K562 (cell line): ENCODE measurements around the gene MYOM1.
A peak's percentile ranks its signal among the peaks of the same experiment; 100 is the strongest.

Source experiments
- ADNP ChIP-seq: fragments of 200-800 bp; sonication (Bioruptor generic); IDR thresholded peaks from 2 replicates; pipeline ENCODE4 v1.6.1; 2016; ENCODE audit warnings: missing genetic modification characterization, missing compliant biosample characterization
- CTCF ChIP-seq, 3 experiments: IDR thresholded peaks in 2 of 3; conservative IDR thresholded peaks in 1 of 3; 2 replicates each; pipeline ENCODE4 v1.5.1; 2011 to 2012; ENCODE audit warnings: low read length in 3 of 3, mild to moderate bottlenecking in 3 of 3, control low read depth in 2 of 3, improper control_type of control experiment in 1 of 3, inconsistent platforms in 1 of 3, low read depth in 1 of 3, mixed read lengths in 1 of 3, moderate library complexity in 1 of 3; ENCODE audit not compliant: insufficient read depth in 2 of 3
- ETS1 ChIP-seq: conservative IDR thresholded peaks from 2 replicates; pipeline ENCODE4 v1.6.1; 2011; ENCODE audit warnings: low read depth, mild to moderate bottlenecking, low read length; ENCODE audit not compliant: control insufficient read depth
- POLR2A ChIP-seq: fragments of 450-650 bp; conservative IDR thresholded peaks from 2 replicates; pipeline ENCODE4 v1.6.1; 2016
- RBM14 ChIP-seq: fragments of 200-400 bp; formaldehyde crosslinking; IDR thresholded peaks from 2 replicates; pipeline ENCODE4 v1.6.1; 2018; ENCODE audit warnings: low read depth, mild to moderate bottlenecking, low read length, moderate library complexity, borderline replicate concordance; ENCODE audit not compliant: insufficient read depth
- TAF7 ChIP-seq: fragments of 450-650 bp; IDR thresholded peaks from 2 replicates; pipeline ENCODE4 v1.6.1; 2016; ENCODE audit warnings: missing genetic modification characterization, missing compliant biosample characterization

DNA sequence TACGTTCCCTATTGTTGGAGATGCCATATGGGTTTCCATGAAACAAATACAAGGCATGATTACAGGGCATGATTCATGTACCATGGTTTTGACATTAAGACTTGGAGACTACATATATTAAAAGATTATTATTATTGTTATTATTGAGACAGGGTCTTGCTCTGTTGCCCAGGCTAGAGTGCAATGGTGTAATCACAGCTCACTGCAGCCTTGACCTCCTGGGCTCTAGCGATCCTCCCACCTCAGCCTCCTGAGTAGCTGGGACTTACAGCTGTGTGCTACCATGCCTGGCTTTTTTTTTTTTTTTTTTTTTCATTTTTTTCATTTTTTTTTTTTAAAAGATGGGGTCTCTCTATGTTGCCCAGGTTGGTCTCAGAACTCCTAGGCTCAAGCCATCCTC is 69.1 kb downstream of the MYOM1 start:
- TF ChIP-seq RBM14, result no peak
- TF ChIP-seq ETS1, result no peak
- TF ChIP-seq TAF7 (tag), result no peak
- no peak for TF ChIP-seq POLR2A
- peak; percentile 28; the same call in 1 of the 2 replicates for TF ChIP-seq ADNP (tag)
- no peak for TF ChIP-seq CTCF (IDR thresholded peaks at IDR 0.05 in 2 of 3, conservative IDR thresholded peaks at IDR 0.05 in 1 of 3; ENCODE audit: insufficient read depth in 2 of 3, low read depth in 1 of 3, low read length in 3 of 3)
